ENCODE data around the gene IRS2. TPM values are rescaled to one million over a fixed set of nuclear protein-coding genes. Genes with fewer than 3 reads are reported as not detected.

IRS2 gene
- 5.6 and 6.4 TPM in 2 replicates for total RNA-seq

GRCh38 chr13:109786457-109787134, at the start of gene IRS2:
Gene IRS2, minus strand, starts transcription at chr13:109786583. Its CDS starts 530 bp downstream, at chr13:109786053.

